Psoas muscle (tissue), 8 donors: ENCODE measurements around the gene OR2B3. TPM values are rescaled to one million over a fixed set of nuclear protein-coding genes. Genes with fewer than 3 reads are reported as not detected.

Experiments
- ATAC-seq, 4 donors: fragments of 200-7000 bp; cut with Tn5 transposase; one replicate each; pipeline ENCODE4 v1.9.1; 2020; ENCODE audit warnings: moderate library complexity in 3 of 4, mild to moderate bottlenecking in 2 of 4
- DNase-seq, 2 donors: peaks; one replicate each; pipeline ENCODE4 v3.0.0-alpha.2; 2020
- H3K27ac ChIP-seq: fragments of 200-600 bp; one replicate; pipeline ENCODE4 v1.8.0; 2022
- H3K27me3 ChIP-seq, 3 donors: fragments of 200-600 bp in 1 of 3; one replicate each; pipeline versions ENCODE4 v1.6.1 to v1.8.0; 2013 to 2022; ENCODE audit warnings: low read length in 2 of 3, mild to moderate bottlenecking in 2 of 3, moderate library complexity in 1 of 3; ENCODE audit not compliant: insufficient read depth in 3 of 3
- H3K36me3 ChIP-seq, 2 donors: fragments of 200-600 bp in 1 of 2; one replicate each; pipeline versions ENCODE4 v1.6.1 to v1.8.0; 2013 to 2022; ENCODE audit warnings: low read depth in 1 of 2, mild to moderate bottlenecking in 1 of 2, moderate library complexity in 1 of 2; ENCODE audit not compliant: insufficient read depth in 1 of 2
- H3K4me1 ChIP-seq: fragments of 200-600 bp; one replicate; pipeline ENCODE4 v1.8.0; 2022
- H3K4me3 ChIP-seq: fragments of 200-600 bp; one replicate; pipeline ENCODE4 v1.8.0; 2022; ENCODE audit warnings: mild to moderate bottlenecking
- H3K9me3 ChIP-seq: fragments of 200-600 bp; one replicate; pipeline ENCODE4 v1.8.0; 2022
- CTCF ChIP-seq: fragments of 200-600 bp; IDR thresholded peaks from one replicate; pipeline ENCODE4 v1.8.0; 2022; ENCODE audit warnings: antibody characterized with exemption
- WGBS, 3 donors: extraction: QIAGEN DNeasy Blood & Tissue Kit; methylation state at CpG; one replicate each; pipeline versions ENCODE4 v1.1.6 to v1.1.7; 2013; 5-methylcytosine and 5-hydroxymethylcytosine counted together
- intact Hi-C, 2 donors: fragments of 100-400 bp; cut with DNase I; formaldehyde crosslinking; loops; one replicate each; pipeline versions ENCODE4 v1.11.0 to v1.14.2; 2022
- polyA plus RNA-seq, 3 donors: library from polyadenylated mRNA; stranded (reverse); fragments of 200-250 nt; gene quantifications; one replicate each; pipeline ENCODE4 v1.2.3, GENCODE V29; 2013
- total RNA-seq, 4 donors: library from RNA; stranded (reverse); fragmentation: NEBNext Ultra II Directional in 2 of 4; extraction: Animal tissue kit (Norgen Biotek cat#: 25700) in 2 of 4; gene quantifications; one replicate each; pipeline versions ENCODE4 v1.2.1 to v1.2.4, GENCODE V29; 2021 to 2023
- donor health status: healthy with polysubstance abuse.
- donor health status: DM: no; HTN: no; CAD: no; lungs with moderate emphysema.
- donor health status: Bipolar disorder and iron deficiency.
- donor health status: healthy.
- donor health status: DM: yes; HTN: yes; CAD: no.
- donor health status: DM: no; HTN: no; CAD: no.
- donor health status: DM: no; HTN: no; CAD: no.
- donor health status: DM: yes; HTN: yes; CAD: no.

Gene OR2B3
- total and polyA plus RNA-seq, 7 donors: not detected

GRCh38 chr6:29112135-29112534 lies 25.0 kb upstream of the OR2B3 start:
- Histone ChIP-seq H3K27me3 (no peaks in the 10 kb centered on the region), H3K36me3 (no peaks in the 10 kb centered on the region), H3K9me3 (no peaks in the 10 kb centered on the region), H3K4me1 (no peaks in the 10 kb centered on the region), H3K27ac (no peak overlapping the region), H3K4me3 (no peak overlapping the region)
- intact Hi-C loops: no loop called here
- no peak for ATAC-seq
- 71 to 74% (median 71%) methylated on average over 7 of the region's 7 CpGs for WGBS, 3 donors
- DNase-seq: no peak
- TF ChIP-seq CTCF: no peak

GRCh38 chr6:29107758-29108157 lies 20.6 kb upstream of the OR2B3 start, which contains the start of gene OR2J3:
OR2J3 (plus strand) TSS chr6:29108058; CDS start chr6:29111891, 3,833 bp downstream.
- DNase-seq: no peak
- intact Hi-C loops: no loop called here
- H3K36me3 ChIP-seq: no peaks in the 10 kb centered on the region
- ATAC-seq: no peak
- no peaks in the 10 kb centered on the region for H3K27me3 ChIP-seq
- H3K27ac ChIP-seq: no peak within 1 kb of the TSS
- no peak within 1 kb of the TSS for H3K4me3 ChIP-seq
- 6 to 14% (median 7%) methylated on average over 1 of the region's 1 CpG for WGBS, 3 donors
- no peak for TF ChIP-seq CTCF
- no peaks in the 10 kb centered on the region for H3K4me1 ChIP-seq
- H3K9me3 ChIP-seq: no peaks in the 10 kb centered on the region

GRCh38 chr6:29099190-29099589 lies 12.1 kb upstream of the OR2B3 start, which contains the start of gene OR2J1:
OR2J1 (plus strand) TSS chr6:29099490; CDS start chr6:29100943, 1,453 bp downstream.
- Histone ChIP-seq H3K4me3 (no peak within 1 kb of the TSS), H3K36me3 (no peaks in the 10 kb centered on the region), H3K4me1 (no peaks in the 10 kb centered on the region), H3K9me3 (no peaks in the 10 kb centered on the region), H3K27ac (no peak within 1 kb of the TSS), H3K27me3 (no peaks in the 10 kb centered on the region)
- intact Hi-C loops: no loop called here
- ATAC-seq (no peak), DNase-seq (no peak)
- no peak for TF ChIP-seq CTCF
- 61 to 72% (median 63%) methylated on average over 3 of the region's 3 CpGs for WGBS, 3 donors

- DNase-seq (no peak), ATAC-seq (no peak)
- WGBS, 3 donors: 72 to 83% (median 73%) methylated on average over 1 of the region's 1 CpG
- intact Hi-C loops: no loop called here
- no peak for TF ChIP-seq CTCF
- Histone ChIP-seq H3K36me3 (no peaks in the 10 kb centered on the region), H3K27me3 (no peaks in the 10 kb centered on the region), H3K27ac (no peak overlapping the region), H3K4me3 (no peak overlapping the region), H3K9me3 (no peaks in the 10 kb centered on the region), H3K4me1 (no peaks in the 10 kb centered on the region)
These were observed 10.7 kb upstream of the OR2B3 start for GRCh38 chr6:29097803-29098202.

- no peaks in the 10 kb centered on the region for H3K9me3 ChIP-seq
- no peak overlapping the region for H3K27ac ChIP-seq
- DNase-seq: no peak
- H3K4me1 ChIP-seq: no peaks in the 10 kb centered on the region
- no peak for TF ChIP-seq CTCF
- intact Hi-C loops: no loop called here
- H3K27me3 ChIP-seq: no peaks in the 10 kb centered on the region
- no peak overlapping the region for H3K4me3 ChIP-seq
- WGBS, 3 donors: 79 to 86% (median 82%) methylated on average over 3 of the region's 3 CpGs
- H3K36me3 ChIP-seq: no peaks in the 10 kb centered on the region
- no peak for ATAC-seq
These were observed 5.8 kb upstream of the OR2B3 start for GRCh38 chr6:29092957-29093356.
